T-cell (primary cell): ENCODE results near the gene KCNJ16. TPM values are rescaled to one million over a fixed set of nuclear protein-coding genes. Genes with fewer than 3 reads are reported as not detected.

Experiments used
- ATAC-seq, 4 experiments: fragments of 200-7000 bp in 3 of 4; fragments of 150-1000 bp in 1 of 4; cut with Tn5 transposase; replicated peaks in 1 of 4; 1 replicate in 3 of 4; 2 replicates in 1 of 4; pipeline ENCODE4 v1.10.0; 2021; ENCODE audit warnings: moderate library complexity in 3 of 4, mild to moderate bottlenecking in 2 of 4, moderate number of reproducible peaks in 1 of 4
- CTCF ChIA-PET, 2 donors: fragments of 300-600 bp; sonication (Branson Sonifier 250); formaldehyde crosslinking; loops; one replicate each; lab custom pipeline; 2022; ENCODE audit warnings: antibody characterized with exemption in 2 of 2; lab: Charles Lee
- POLR2A ChIA-PET, 2 donors: fragments of 300-600 bp; sonication (Branson Sonifier 250); formaldehyde crosslinking; loops; one replicate each; lab custom pipeline; 2022; ENCODE audit warnings: antibody characterized with exemption in 2 of 2; lab: Charles Lee
- DNase-seq, 35 experiments: peaks; one replicate each; pipeline versions ENCODE4 v3.0.0 to v3.0.0-alpha.2; 2013 to 2023
- H3K27ac ChIP-seq: one replicate; pipeline ENCODE4 v1.5.1; 2013; ENCODE audit warnings: low read length
- H3K27me3 ChIP-seq, 2 experiments: replicated peaks in 1 of 2; 1 replicate in 1 of 2; 2 replicates in 1 of 2; pipeline versions ENCODE4 v1.6.1 to v1.7.0; 2013; ENCODE audit warnings: low read length in 1 of 2, mixed read lengths in 1 of 2; ENCODE audit not compliant: control insufficient read depth in 2 of 2, insufficient read depth in 2 of 2; ENCODE audit errors: extremely low read depth in 1 of 2
- H3K36me3 ChIP-seq, 2 donors: 1 replicate in 1 of 2; 2 replicates in 1 of 2; pipeline versions ENCODE4 v1.6.1 to v1.7.0; 2013; ENCODE audit warnings: low read length in 1 of 2; ENCODE audit not compliant: control insufficient read depth in 2 of 2, insufficient read depth in 1 of 2; ENCODE audit errors: extremely low read depth in 1 of 2
- H3K4me1 ChIP-seq, 2 experiments: 1 replicate in 1 of 2; 2 replicates in 1 of 2; pipeline versions ENCODE4 v1.6.1 to v1.7.0; 2013; ENCODE audit warnings: low read length in 2 of 2, mixed read lengths in 1 of 2; ENCODE audit not compliant: insufficient read depth in 2 of 2, control insufficient read depth in 1 of 2; ENCODE audit errors: extremely low read depth in 1 of 2
- H3K4me3 ChIP-seq, 2 donors: 1 replicate in 1 of 2; 2 replicates in 1 of 2; pipeline versions ENCODE4 v1.5.1 to v1.7.0; 2013; ENCODE audit warnings: mild to moderate bottlenecking in 2 of 2, low read length in 1 of 2, moderate library complexity in 1 of 2; ENCODE audit not compliant: control insufficient read depth in 1 of 2; ENCODE audit errors: extremely low read depth in 1 of 2
- H3K9me3 ChIP-seq: 2 replicates; pipeline ENCODE4 v1.7.0; 2013
- H3K27ac Mint-ChIP-seq, 2 donors: one replicate each; pipeline ENCODE4 v1.8.0; 2020 to 2021; ENCODE audit warnings: mild to moderate bottlenecking in 2 of 2, mixed read lengths in 2 of 2
- H3K27me3 Mint-ChIP-seq, 2 donors: one replicate each; pipeline ENCODE4 v1.8.0; 2021 to 2022; ENCODE audit warnings: mixed read lengths in 2 of 2
- H3K36me3 Mint-ChIP-seq: one replicate; pipeline ENCODE4 v1.8.0; 2021; ENCODE audit warnings: mixed read lengths
- H3K4me1 Mint-ChIP-seq, 3 donors: one replicate each; pipeline ENCODE4 v1.8.0; 2020 to 2022; ENCODE audit warnings: mixed read lengths in 3 of 3, mild to moderate bottlenecking in 1 of 3
- H3K4me3 Mint-ChIP-seq, 3 donors: one replicate each; pipeline ENCODE4 v1.8.0; 2020 to 2022; ENCODE audit warnings: mild to moderate bottlenecking in 3 of 3, mixed read lengths in 3 of 3, moderate library complexity in 3 of 3
- H3K9me3 Mint-ChIP-seq, 3 donors: one replicate each; pipeline ENCODE4 v1.8.0; 2020 to 2022; ENCODE audit warnings: mixed read lengths in 3 of 3
- WGBS: methylation state at CpG from one replicate; pipeline ENCODE4 v1.1.5; 2013; ENCODE audit warnings: missing lambda C conversion rate; ENCODE audit not compliant: insufficient coverage; 5-methylcytosine and 5-hydroxymethylcytosine counted together
- total RNA-seq, 35 experiments: library from RNA in 6 of 35; stranded (reverse) in 6 of 35; fragments of 120-200 nt in 1 of 35; gene quantifications; one replicate each; pipeline versions ENCODE4 v1.2.1 to v1.2.4 and lab custom pipeline; 2013 to 2026

The KCNJ16 gene
- total RNA-seq, 5 donors from 2014 or later (not counting 1 experiment from before 2014, with no cell fraction given) = not detected

DNA sequence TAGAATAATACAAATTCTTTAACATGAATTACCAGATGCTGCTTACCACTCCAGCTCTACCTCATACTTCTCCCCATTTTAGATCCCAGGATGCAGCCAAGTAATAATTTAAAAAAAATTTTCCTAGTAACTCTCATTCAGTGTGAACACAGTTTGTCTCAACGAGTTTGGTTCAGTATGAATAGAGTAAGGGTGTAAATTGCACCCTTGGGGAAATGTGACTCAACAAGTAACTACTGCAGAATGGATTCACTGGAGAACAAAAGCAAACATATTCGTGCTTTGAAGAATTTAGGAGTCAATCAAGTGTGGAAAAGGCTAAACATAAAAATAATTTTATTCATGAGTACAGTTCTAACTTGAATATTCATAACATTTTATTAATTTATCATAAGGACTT is 23.0 kb downstream of the KCNJ16 start:
- Histone ChIP-seq H3K27ac (no peak overlapping the region), H3K9me3 (no peaks in the 10 kb centered on the region), H3K36me3 (no peaks in the 10 kb centered on the region), H3K4me1 (no peaks in the 10 kb centered on the region), H3K27me3 (no peaks in the 10 kb centered on the region), H3K4me3 (no peak overlapping the region)
- Mint-ChIP-seq H3K27ac (no peak overlapping the region), H3K9me3 (no peaks in the 10 kb centered on the region), H3K4me1 (peaks cover 0 to 4% (median 0%) of the 10 kb centered on the region in 3 donors), H3K27me3 (peaks cover 0 to 2% of the 10 kb centered on the region in 2 donors), H3K4me3 (no peak overlapping the region), H3K36me3 (no peaks in the 10 kb centered on the region)
- ChIA-PET CTCF (no interaction called here), POLR2A (no interaction called here)
- DNase-seq (no peak), ATAC-seq (no peak)
- WGBS = no CpG with 5 or more reads among the region's 2 CpGs

DNA sequence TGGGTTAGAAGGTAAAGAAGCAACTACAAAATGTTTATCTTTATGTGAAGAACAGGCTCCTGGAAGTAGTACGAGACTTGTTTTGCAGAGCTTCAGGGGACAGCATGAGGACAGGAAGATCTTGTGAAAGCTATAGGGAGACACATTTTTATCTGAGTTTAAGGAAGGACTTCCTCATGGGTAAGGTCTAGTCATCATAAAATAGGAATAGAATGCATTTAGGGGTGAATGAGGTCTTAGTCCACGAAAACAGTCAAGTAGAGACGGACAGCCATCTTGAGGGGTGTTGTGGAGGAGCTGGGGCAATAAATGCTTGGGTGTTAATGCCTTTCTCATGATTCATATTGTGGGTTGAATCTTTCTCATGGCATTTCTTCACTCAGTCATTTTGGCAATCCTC is 24.3 kb downstream of the KCNJ16 start:
- Mint-ChIP-seq H3K27ac (no peak overlapping the region), H3K27me3 (peaks cover 0 to 2% of the 10 kb centered on the region in 2 donors), H3K9me3 (no peaks in the 10 kb centered on the region), H3K4me1 (peaks cover 0 to 4% (median 0%) of the 10 kb centered on the region in 3 donors), H3K36me3 (no peaks in the 10 kb centered on the region), H3K4me3 (no peak overlapping the region)
- ATAC-seq = no peak
- POLR2A ChIA-PET = no interaction called here
- Histone ChIP-seq H3K4me1 (no peaks in the 10 kb centered on the region), H3K27me3 (no peaks in the 10 kb centered on the region), H3K27ac (no peak overlapping the region), H3K36me3 (no peaks in the 10 kb centered on the region), H3K9me3 (no peaks in the 10 kb centered on the region), H3K4me3 (no peak overlapping the region)
- 69% methylated on average over 3 of the region's 3 CpGs for WGBS
- CTCF ChIA-PET = no interaction called here
- no peak for DNase-seq

- CTCF ChIA-PET = no interaction called here
- POLR2A ChIA-PET = no interaction called here
- Mint-ChIP-seq H3K4me1 (peaks cover 0 to 4% (median 0%) of the 10 kb centered on the region in 3 donors), H3K4me3 (no peak overlapping the region), H3K27me3 (peaks cover 0 to 2% of the 10 kb centered on the region in 2 donors), H3K9me3 (no peaks in the 10 kb centered on the region), H3K27ac (no peak overlapping the region), H3K36me3 (no peaks in the 10 kb centered on the region)
- WGBS = 0% methylated on average over 1 of the region's 5 CpGs
- ATAC-seq = no peak
- Histone ChIP-seq H3K4me1 (no peaks in the 10 kb centered on the region), H3K27ac (no peak overlapping the region), H3K4me3 (no peak overlapping the region), H3K27me3 (no peaks in the 10 kb centered on the region), H3K36me3 (no peaks in the 10 kb centered on the region), H3K9me3 (no peaks in the 10 kb centered on the region)
- no peak for DNase-seq
Observed at GRCh38 chr17:70099884-70100283, 24.9 kb downstream of the KCNJ16 start.

- Mint-ChIP-seq H3K4me1 (peaks cover 0 to 4% (median 0%) of the 10 kb centered on the region in 3 donors), H3K4me3 (no peak overlapping the region)
Observed at GRCh38 chr17:70100983-70101382, 26.0 kb downstream of the KCNJ16 start.

GRCh38 chr17:70102531-70102930 is 27.5 kb downstream of the KCNJ16 start:
- H3K27ac ChIP-seq = no peak overlapping the region
- H3K9me3 ChIP-seq = no peaks in the 10 kb centered on the region
- 45% methylated on average over 3 of the region's 3 CpGs for WGBS
- H3K4me3 ChIP-seq = no peak overlapping the region
- Mint-ChIP-seq H3K27ac (no peak overlapping the region), H3K4me1 (peaks cover 0 to 4% (median 0%) of the 10 kb centered on the region in 3 donors), H3K4me3 (no peak overlapping the region), H3K27me3 (peaks cover 0 to 2% of the 10 kb centered on the region in 2 donors), H3K9me3 (no peaks in the 10 kb centered on the region), H3K36me3 (no peaks in the 10 kb centered on the region)
- ChIA-PET CTCF (no interaction called here), POLR2A (no interaction called here)
- ATAC-seq (no peak), DNase-seq (no peak)
- no peaks in the 10 kb centered on the region for H3K36me3 ChIP-seq
- H3K4me1 ChIP-seq = no peaks in the 10 kb centered on the region
- no peaks in the 10 kb centered on the region for H3K27me3 ChIP-seq

More at GRCh38 chr17:70100983-70101382, 26.0 kb downstream of the KCNJ16 start:
- H3K4me3 ChIP-seq = no peak overlapping the region
- H3K27me3 ChIP-seq = no peaks in the 10 kb centered on the region
- DNase-seq (no peak), ATAC-seq (no peak)
- Mint-ChIP-seq H3K27ac (no peak overlapping the region), H3K9me3 (no peaks in the 10 kb centered on the region), H3K27me3 (peaks cover 0 to 2% of the 10 kb centered on the region in 2 donors), H3K36me3 (no peaks in the 10 kb centered on the region)
- ChIA-PET POLR2A (no interaction called here), CTCF (no interaction called here)
- H3K27ac ChIP-seq = no peak overlapping the region
- H3K4me1 ChIP-seq = no peaks in the 10 kb centered on the region
- no peaks in the 10 kb centered on the region for H3K9me3 ChIP-seq
- H3K36me3 ChIP-seq = no peaks in the 10 kb centered on the region
- WGBS = no CpG with 5 or more reads among the region's 1 CpG

GRCh38 chr17:70104791-70105523 is 29.9 kb downstream of the KCNJ16 start:
- H3K4me3 Mint-ChIP-seq = no peak overlapping the region
- Histone ChIP-seq H3K4me3 (no peak overlapping the region), H3K27ac (no peak overlapping the region), H3K4me1 (no peaks in the 10 kb centered on the region), H3K9me3 (no peaks in the 10 kb centered on the region), H3K27me3 (no peaks in the 10 kb centered on the region), H3K36me3 (no peaks in the 10 kb centered on the region)
- no peaks in the 10 kb centered on the region for H3K36me3 Mint-ChIP-seq
- H3K27me3 Mint-ChIP-seq = peaks cover 3 to 4% of the 10 kb centered on the region in 2 donors
- DNase-seq (no peak), ATAC-seq (no peak)
- ChIA-PET CTCF (no interaction called here), POLR2A (interaction anchor here in 1 of 2 donors (0.8 kb wide), 1 partner anchor 9 kb away, joined by 3 read pairs; no protein-coding TSS in a partner anchor)
- H3K4me1 Mint-ChIP-seq = no peaks in the 10 kb centered on the region
- WGBS = 91% methylated on average over 4 of the region's 12 CpGs
- no peak overlapping the region for H3K27ac Mint-ChIP-seq
- H3K9me3 Mint-ChIP-seq = no peaks in the 10 kb centered on the region
